ENCODE measurements around the gene TFCP2.

GRCh38 chr12:51139292-51139844, 33.6 kb downstream of the TFCP2 start:
- TF ChIP-seq CTCF (IDR thresholded peaks at IDR 0.05) (no peak), POLR2A (IDR thresholded peaks at IDR 0.05) (no peak), POLR2AphosphoS5 (IDR thresholded peaks at IDR 0.05; ENCODE audit: insufficient read depth in 1 of 2, low read depth in 1 of 2) (no peak)
